Mesenteric fat pad (tissue), 1 donor: ENCODE data around the gene SNTG2. TPM values are rescaled to one million over a fixed set of nuclear protein-coding genes. Genes with fewer than 3 reads are reported as not detected.
"Not testable (repeated sequence)": the region's sequence is repeated elsewhere in the genome, so short reads cannot be mapped to it uniquely, and the experiment has no call there.

Experiments used
- DNase-seq: peaks from one replicate; pipeline ENCODE4 v3.0.0-alpha.2; 2020; ENCODE audit warnings: low spot score
- total RNA-seq: library from RNA; stranded (reverse); fragmentation: NEBNext Ultra II Directional; extraction: Animal tissue kit (Norgen Biotek cat#: 25700); gene quantifications from one replicate; pipeline ENCODE4 v1.2.1, GENCODE V29; 2021
- donor health status: DM: yes; HTN: yes; CAD: no.

SNTG2 gene
- total RNA-seq, 1 donor from 2014 or later: 5.6 TPM

DNA sequence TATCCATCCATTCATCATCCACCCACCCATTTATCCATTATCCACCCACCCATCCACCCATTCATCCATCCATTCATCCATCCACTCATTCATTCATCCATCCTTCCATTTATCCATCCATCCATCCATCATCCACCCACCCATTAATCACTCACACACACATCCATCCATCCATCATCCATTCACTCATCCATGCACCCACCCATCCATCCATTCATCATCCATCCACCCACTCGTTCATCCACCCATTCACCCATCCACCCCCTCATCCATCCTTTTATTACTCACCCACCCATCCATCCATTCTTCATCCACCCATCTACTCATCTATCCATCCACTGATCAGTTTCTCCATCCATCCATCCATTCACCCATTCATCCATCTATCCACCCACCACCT, 454.5 kb downstream of the SNTG2 start:
- no peak for DNase-seq

DNA sequence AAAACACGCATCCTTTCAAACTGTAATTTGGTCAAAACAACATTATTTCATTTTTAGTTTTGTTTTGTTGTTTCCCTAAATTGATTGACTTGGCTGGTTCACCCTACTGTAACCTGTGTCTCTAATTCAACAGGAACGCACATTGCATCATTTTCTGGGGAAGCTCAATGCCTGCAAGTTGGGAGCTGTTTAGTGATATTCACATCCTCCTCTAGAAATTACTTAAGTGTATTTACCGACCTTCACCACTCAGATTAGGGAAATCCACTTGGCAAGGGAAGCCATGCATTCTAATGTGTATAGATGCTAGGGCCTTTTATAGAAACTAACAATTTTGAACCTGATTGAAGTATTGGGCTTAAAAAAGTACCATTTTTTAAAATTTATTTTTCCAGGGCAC, 455.3 kb downstream of the SNTG2 start:
- no peak for DNase-seq

DNA sequence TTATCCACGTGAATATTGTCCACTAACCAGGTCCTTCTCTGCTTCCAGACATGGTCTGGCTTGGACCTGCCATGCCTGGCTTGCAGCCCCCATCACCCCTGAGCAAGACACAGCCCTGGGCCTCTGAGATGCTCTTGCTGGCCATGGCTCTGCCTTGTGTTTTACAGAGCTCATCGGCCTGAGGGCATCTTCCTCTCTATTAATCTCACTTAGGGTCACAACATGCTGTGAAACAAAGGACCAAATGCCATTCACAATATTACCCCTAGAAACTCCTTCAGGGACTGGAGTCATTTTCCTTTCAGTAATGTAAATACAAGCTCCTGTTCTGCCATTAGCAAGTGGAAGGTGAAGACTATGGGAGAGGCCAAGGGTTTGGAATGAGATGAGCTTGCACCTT, 455.8 kb downstream of the SNTG2 start:
- no peak for DNase-seq

DNA sequence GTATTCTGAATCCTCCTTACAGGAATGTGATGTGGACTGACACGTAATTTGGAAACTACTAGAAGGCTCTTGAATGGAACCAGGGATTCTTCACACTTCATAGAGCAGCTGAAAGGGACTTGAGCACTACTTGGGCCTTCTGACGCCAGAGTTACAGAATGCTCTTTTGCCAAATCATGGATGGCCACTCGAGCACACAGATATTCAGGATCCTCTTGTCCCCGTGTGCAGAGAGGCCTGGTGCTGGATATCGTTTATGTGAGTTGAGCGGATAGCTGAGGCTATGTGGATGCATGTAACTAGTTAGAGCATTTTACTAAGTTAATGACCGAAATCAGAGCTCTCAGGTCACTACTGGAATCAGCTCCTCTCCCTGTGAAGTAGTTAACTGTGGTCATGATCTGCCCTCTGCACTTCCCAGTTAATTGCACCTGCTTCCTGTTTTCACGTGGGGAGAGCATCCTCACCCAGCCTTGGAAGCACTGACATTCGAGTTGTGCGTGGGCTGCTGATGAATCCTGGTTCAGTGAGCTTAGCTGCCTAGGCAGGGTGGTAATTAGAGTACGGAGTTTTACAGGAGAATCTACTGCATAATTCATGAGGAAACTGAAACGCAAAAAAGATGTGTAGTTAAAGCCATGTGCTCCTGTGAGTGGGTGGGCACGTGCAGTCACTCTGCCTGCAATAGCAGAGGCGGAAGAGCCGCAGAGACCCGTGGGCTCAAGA, 457.5 kb downstream of the SNTG2 start:
- DNase-seq: no peak

GRCh38 chr2:1413156-1413710, 462.6 kb downstream of the SNTG2 start, which contains the start of gene TPO:
TSS of gene TPO (plus strand) at chr2:1413463. CDS start at chr2:1414409, 946 bp downstream.
- no peak for DNase-seq

GRCh38 chr2:1414121-1414520, 463.5 kb downstream of the SNTG2 start:
- no peak for DNase-seq

DNA sequence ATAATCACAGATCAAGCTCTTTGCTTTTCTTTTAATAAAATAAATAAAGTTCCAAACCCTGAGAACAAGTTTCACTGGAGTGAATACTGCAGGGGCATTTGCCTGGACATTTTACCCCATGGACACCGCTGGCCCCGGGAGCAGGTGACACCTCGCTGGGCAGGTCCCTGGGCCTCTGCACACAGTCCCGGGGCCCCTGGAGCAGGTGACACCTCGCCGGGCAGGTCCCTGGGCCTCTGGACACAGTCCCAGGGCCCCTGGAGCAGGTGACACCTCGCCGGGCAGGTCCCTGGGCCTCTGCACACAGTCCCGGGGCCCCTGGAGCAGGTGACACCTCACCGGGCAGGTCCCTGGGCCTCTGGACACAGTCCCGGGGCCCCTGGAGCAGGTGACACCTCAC, 464.3 kb downstream of the SNTG2 start:
- DNase-seq: not testable (repeated sequence)

- no peak for DNase-seq
Observed at GRCh38 chr2:1415501-1415900, 464.9 kb downstream of the SNTG2 start.
